GM23338 (cell line): ENCODE measurements around the gene SDR39U1. TPM values are rescaled to one million over a fixed set of nuclear protein-coding genes. Genes with fewer than 3 reads are reported as not detected.

ENCODE experiments used
- ATAC-seq: fragments of 200-7000 bp; cut with Tn5 transposase; 3 replicates; pipeline ENCODE4 v1.9.1; 2020
- DNase-seq: peaks from one replicate; pipeline ENCODE4 v3.0.0-alpha.2; 2015; ENCODE audit warnings: low spot score
- H2AFZ ChIP-seq: fragments of 200-600 bp; sonication (generic); 2 replicates; pipeline ENCODE4 v1.8.0; 2016; ENCODE audit warnings: antibody characterized with exemption, mild to moderate bottlenecking, moderate library complexity
- H3F3A ChIP-seq: fragments of 200-600 bp; sonication (generic); replicated peaks from 2 replicates; pipeline ENCODE4 v1.8.0; 2017; ENCODE audit warnings: antibody characterized with exemption, mixed run types, low read depth
- H3K27ac ChIP-seq: fragments of 200-600 bp; sonication (generic); 2 replicates; pipeline ENCODE4 v1.6.1; 2016; ENCODE audit warnings: low read depth
- H3K27me3 ChIP-seq: fragments of 200-600 bp; sonication (generic); 2 replicates; pipeline ENCODE4 v1.8.0; 2016; ENCODE audit warnings: mild to moderate bottlenecking, mixed run types, moderate library complexity; ENCODE audit not compliant: insufficient read depth
- H3K36me3 ChIP-seq: fragments of 200-600 bp; sonication (generic); 2 replicates; pipeline ENCODE4 v1.8.0; 2016; ENCODE audit warnings: mild to moderate bottlenecking; ENCODE audit not compliant: insufficient read depth
- H3K4me1 ChIP-seq: fragments of 200-600 bp; sonication (generic); 2 replicates; pipeline ENCODE4 v1.8.0; 2016; ENCODE audit warnings: mild to moderate bottlenecking, moderate library complexity; ENCODE audit not compliant: insufficient read depth
- H3K4me2 ChIP-seq: fragments of 200-600 bp; sonication (generic); 2 replicates; pipeline ENCODE4 v1.7.1; 2017; ENCODE audit warnings: mixed run types
- H3K4me3 ChIP-seq: fragments of 200-600 bp; sonication (generic); 2 replicates; pipeline ENCODE4 v1.6.1; 2016; ENCODE audit warnings: mixed run types
- H3K79me2 ChIP-seq: fragments of 200-600 bp; sonication (generic); replicated peaks from 2 replicates; pipeline ENCODE4 v1.8.0; 2017; ENCODE audit warnings: mild to moderate bottlenecking; ENCODE audit not compliant: insufficient read depth
- H3K9me2 ChIP-seq: fragments of 200-600 bp; sonication (generic); 2 replicates; pipeline ENCODE4 v1.8.0; 2017; ENCODE audit not compliant: insufficient read depth
- H4K20me1 ChIP-seq: fragments of 200-600 bp; sonication (generic); replicated peaks from 2 replicates; pipeline ENCODE4 v1.8.0; 2017; ENCODE audit warnings: mild to moderate bottlenecking; ENCODE audit not compliant: insufficient read depth
- H3K27ac Mint-ChIP-seq: 2 replicates; pipeline ENCODE4 v1.8.0; 2020; ENCODE audit warnings: inconsistent platforms, mild to moderate bottlenecking, moderate library complexity, mixed read lengths
- H3K27me3 Mint-ChIP-seq: 3 replicates; pipeline ENCODE4 v1.8.0; 2022; ENCODE audit warnings: low read depth, mild to moderate bottlenecking, moderate library complexity, mixed read lengths, inconsistent platforms; ENCODE audit not compliant: insufficient read depth, poor library complexity
- H3K36me3 Mint-ChIP-seq: 3 replicates; pipeline ENCODE4 v1.8.0; 2021; ENCODE audit warnings: low read depth, mild to moderate bottlenecking, inconsistent platforms, moderate library complexity, mixed read lengths
- H3K4me1 Mint-ChIP-seq: 3 replicates; pipeline ENCODE4 v1.8.0; 2020; ENCODE audit warnings: mild to moderate bottlenecking, inconsistent platforms, mixed read lengths
- H3K4me3 Mint-ChIP-seq: 3 replicates; pipeline ENCODE4 v1.8.0; 2021; ENCODE audit warnings: moderate library complexity, mild to moderate bottlenecking, inconsistent platforms, mixed read lengths
- H3K9me3 Mint-ChIP-seq: 3 replicates; pipeline ENCODE4 v1.8.0; 2020; ENCODE audit warnings: moderate library complexity, mild to moderate bottlenecking, inconsistent platforms, mixed read lengths
- CREB1 ChIP-seq: fragments of 250-450 bp; sonication (Bioruptor Pico); IDR thresholded peaks from 2 replicates; pipeline ENCODE4 v1.5.0; 2020; ENCODE audit warnings: low read depth, mild to moderate bottlenecking, moderate library complexity
- CTCF ChIP-seq, 2 experiments: fragments of 200-600 bp in 1 of 2; sonication (generic) in 1 of 2; conservative IDR thresholded peaks; 2 replicates each; pipeline versions ENCODE4 v1.5.1 to v1.6.1; 2016 to 2017; ENCODE audit warnings: antibody characterized with exemption in 2 of 2, low read depth in 2 of 2, mild to moderate bottlenecking in 2 of 2, moderate library complexity in 1 of 2
- ETS1 ChIP-seq: IDR thresholded peaks from 2 replicates; pipeline ENCODE4 v1.6.1; 2016; ENCODE audit warnings: antibody characterized with exemption
- EZH2 ChIP-seq: fragments of 200-600 bp; sonication (generic); IDR thresholded peaks from one replicate; pipeline ENCODE4 v1.8.0; 2017; ENCODE audit warnings: antibody characterized with exemption, mild to moderate bottlenecking, low read depth; ENCODE audit not compliant: unreplicated experiment
- EZH2phosphoT487 ChIP-seq: fragments of 200-600 bp; sonication (generic); IDR thresholded peaks from one replicate; pipeline ENCODE4 v1.8.1; 2018; ENCODE audit warnings: antibody characterized with exemption; ENCODE audit not compliant: unreplicated experiment
- POLR2AphosphoS5 ChIP-seq: IDR thresholded peaks from 2 replicates; pipeline ENCODE4 v1.6.1; 2016; ENCODE audit warnings: antibody characterized with exemption, low read depth
- REST ChIP-seq: IDR thresholded peaks from one replicate; pipeline ENCODE4 v1.6.1; 2018; ENCODE audit warnings: antibody characterized with exemption; ENCODE audit not compliant: unreplicated experiment
- STAT1 ChIP-seq: IDR thresholded peaks from one replicate; pipeline ENCODE4 v1.6.1; 2016; ENCODE audit warnings: antibody characterized with exemption; ENCODE audit not compliant: unreplicated experiment
- ZNF114 ChIP-seq: fragments of 250-450 bp; sonication (Bioruptor Pico); IDR thresholded peaks from 2 replicates; pipeline ENCODE4 v1.5.0; 2020; ENCODE audit warnings: mild to moderate bottlenecking, moderate library complexity
- ZNF331 ChIP-seq: fragments of 250-450 bp; sonication (Bioruptor Pico); IDR thresholded peaks from 2 replicates; pipeline ENCODE4 v1.5.0; 2020; ENCODE audit warnings: low read depth, mild to moderate bottlenecking, moderate library complexity
- ZNF462 ChIP-seq: fragments of 250-450 bp; sonication (Bioruptor Pico); IDR thresholded peaks from 2 replicates; pipeline ENCODE4 v1.5.0; 2020; ENCODE audit warnings: mild to moderate bottlenecking, moderate library complexity
- polyA plus RNA-seq: library from polyadenylated mRNA; unstranded; fragments of >200 nt; fragmentation: Nextera tagmentation; extraction: Ambion mirVana; gene quantifications from 2 replicates; pipeline ENCODE4 v1.2.1, GENCODE V29; 2016
- total RNA-seq: library from RNA; depleted of rRNA; stranded (reverse); fragments of >200 nt; shearing (Covaris generic); gene quantifications from 2 replicates; pipeline ENCODE4 v1.2.3, GENCODE V29; 2014

SDR39U1 gene
- total and polyA plus RNA-seq, 2 experiments from 2014 or later: 22.9 to 66.5 TPM

- ATAC-seq (no peak), DNase-seq (no peak)
- Histone ChIP-seq H3K4me3 (no peak overlapping the region), H3K4me1 (peaks cover 13% of the 10 kb centered on the region), H3K27ac (no peak overlapping the region), H3K79me2 (peaks cover 13% of the 10 kb centered on the region), H3K9me2 (no peaks in the 10 kb centered on the region), H3K36me3 (peaks cover 7% of the 10 kb centered on the region; the same call in 1 of the 2 replicates), H3K27me3 (no peaks in the 10 kb centered on the region), H3K4me2 (no peak overlapping the region), H3F3A (peaks cover 7% of the 10 kb centered on the region; the same call in 1 of the 2 replicates), H4K20me1 (no peaks in the 10 kb centered on the region; the same call in 1 of the 2 replicates), H2AFZ (no peak overlapping the region)
- Mint-ChIP-seq H3K9me3 (no peaks in the 10 kb centered on the region), H3K27me3 (peaks cover 13% of the 10 kb centered on the region), H3K4me3 (no peak overlapping the region), H3K4me1 (peaks cover 9% of the 10 kb centered on the region; the same call in 2 of the 3 replicates), H3K27ac (no peak overlapping the region), H3K36me3 (peaks cover 43% of the 10 kb centered on the region)
- TF ChIP-seq EZH2: no peak
- no peak for TF ChIP-seq STAT1
- no peak for TF ChIP-seq EZH2phosphoT487
- TF ChIP-seq ZNF114 (CRISPR knock-in tag): no peak
- TF ChIP-seq ZNF462 (CRISPR knock-in tag): no peak
- TF ChIP-seq ZNF331 (CRISPR knock-in tag): no peak
- TF ChIP-seq CREB1 (CRISPR knock-in tag): no peak
- TF ChIP-seq REST: no peak
- TF ChIP-seq CTCF (conservative IDR thresholded peaks at IDR 0.05; ENCODE audit: low read depth in 2 of 2): no peak
- TF ChIP-seq POLR2AphosphoS5: no peak
- TF ChIP-seq ETS1: no peak
These were observed 2.6 kb downstream of the SDR39U1 start for GRCh38 chr14:24439830-24440605.
